Fibroblast of pulmonary artery (primary cell): Measurements from ENCODE around the gene ZNF407.

ENCODE experiments used
- DNase-seq: peaks from one replicate; pipeline ENCODE4 v3.0.0-alpha.2; 2010; ENCODE audit warnings: low read depth
- H3K4me3 ChIP-seq: replicated peaks from 2 replicates; pipeline ENCODE4 v1.5.1; 2011; ENCODE audit warnings: low read depth, mild to moderate bottlenecking, control low read depth, low read length, moderate library complexity
- CTCF ChIP-seq: IDR thresholded peaks from 2 replicates; pipeline ENCODE4 v1.5.1; 2011; ENCODE audit warnings: mild to moderate bottlenecking, control low read depth, low read length, inconsistent platforms; ENCODE audit errors: missing control alignments

The ZNF407 gene

GRCh38 chr18:74989134-74989533, 391.5 kb downstream of the ZNF407 start:
- no peak for DNase-seq
- H3K4me3 ChIP-seq = no peak overlapping the region
- no peak for TF ChIP-seq CTCF

- no peak overlapping the region for H3K4me3 ChIP-seq
- DNase-seq = no peak
- TF ChIP-seq CTCF = no peak
Measured at GRCh38 chr18:74990563-74991081, 393.0 kb downstream of the ZNF407 start.

GRCh38 chr18:74994502-74995418, 397.1 kb downstream of the ZNF407 start:
- no peak for DNase-seq
- no peak overlapping the region for H3K4me3 ChIP-seq
- TF ChIP-seq CTCF = no peak

- no peak for DNase-seq
- no peak overlapping the region for H3K4me3 ChIP-seq
- no peak for TF ChIP-seq CTCF
Measured at GRCh38 chr18:74995419-74995736, 397.7 kb downstream of the ZNF407 start.

- no peak for TF ChIP-seq CTCF
- H3K4me3 ChIP-seq = no peak overlapping the region
- DNase-seq = no peak
Measured at GRCh38 chr18:74996055-74996454, 398.4 kb downstream of the ZNF407 start.

- no peak overlapping the region for H3K4me3 ChIP-seq
- TF ChIP-seq CTCF = no peak
- DNase-seq = no peak
Measured at GRCh38 chr18:74996996-74997395, 399.3 kb downstream of the ZNF407 start.

GRCh38 chr18:75000920-75001319, 403.2 kb downstream of the ZNF407 start:
- TF ChIP-seq CTCF = no peak
- H3K4me3 ChIP-seq = no peak overlapping the region
- DNase-seq = no peak
